Left ventricle myocardium inferior (tissue), 1 donor: ENCODE measurements around the gene ARHGEF4. TPM values are rescaled to one million over a fixed set of nuclear protein-coding genes. Genes with fewer than 3 reads are reported as not detected.

Source experiments
- DNase-seq: peaks from one replicate; pipeline ENCODE4 v3.0.0-alpha.2; 2020
- H3K27ac ChIP-seq: fragments of 200-600 bp; replicated peaks from 2 replicates; pipeline ENCODE4 v1.8.0; 2021
- H3K27me3 ChIP-seq: fragments of 200-600 bp; 2 replicates; pipeline ENCODE4 v1.8.0; 2021; ENCODE audit warnings: low read depth
- H3K36me3 ChIP-seq: fragments of 200-600 bp; 2 replicates; pipeline ENCODE4 v1.8.0; 2021
- H3K4me1 ChIP-seq: fragments of 200-600 bp; 2 replicates; pipeline ENCODE4 v1.8.0; 2021
- H3K4me3 ChIP-seq: fragments of 200-600 bp; 2 replicates; pipeline ENCODE4 v1.8.0; 2021; ENCODE audit warnings: mild to moderate bottlenecking, moderate library complexity
- H3K9me3 ChIP-seq: fragments of 200-600 bp; replicated peaks from 2 replicates; pipeline ENCODE4 v1.8.0; 2021
- intact Hi-C: fragments of 100-400 bp; cut with micrococcal nuclease; formaldehyde crosslinking; loops from one replicate; pipeline ENCODE4 v1.11.0; 2022
- total RNA-seq: library from RNA; stranded (reverse); fragmentation: NEBNext Ultra II Directional; extraction: Animal tissue kit (Norgen Biotek cat#: 25700); gene quantifications from one replicate; pipeline ENCODE4 v1.2.1, GENCODE V29; 2021
- TF ChIP-seq, protein P1 (sequence below): fragments of 200-600 bp; IDR thresholded peaks from 2 replicates; pipeline ENCODE4 v1.8.0; 2021; ENCODE audit warnings: antibody characterized with exemption, mild to moderate bottlenecking, borderline replicate concordance
- donor health status: DM: no; HTN: yes; CAD: no; lungs with severe emphysema.

ARHGEF4 gene
- total RNA-seq, 1 donor from 2014 or later, result 5.3 TPM

DNA sequence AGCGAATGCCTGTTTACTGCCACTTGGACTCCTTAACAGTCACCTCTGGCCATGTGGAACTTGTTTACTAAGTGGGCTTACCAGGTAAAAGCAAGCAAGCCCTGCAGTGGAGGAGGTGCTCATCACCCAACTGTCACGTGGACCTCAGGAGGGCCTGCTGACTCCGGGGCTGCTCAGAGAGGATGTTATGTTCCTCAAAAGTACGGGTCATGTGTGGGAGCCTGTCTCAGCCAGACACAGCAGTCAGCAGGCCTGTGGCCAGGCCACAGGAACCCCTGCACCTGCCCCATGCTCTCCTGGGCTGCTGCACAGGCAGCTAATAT is 45.1 kb upstream of the ARHGEF4 start:
- no peak overlapping the region for H3K4me3 ChIP-seq
- H3K4me1 ChIP-seq, result no peaks in the 10 kb centered on the region
- DNase-seq, result no peak
- TF ChIP-seq, protein P1, sequence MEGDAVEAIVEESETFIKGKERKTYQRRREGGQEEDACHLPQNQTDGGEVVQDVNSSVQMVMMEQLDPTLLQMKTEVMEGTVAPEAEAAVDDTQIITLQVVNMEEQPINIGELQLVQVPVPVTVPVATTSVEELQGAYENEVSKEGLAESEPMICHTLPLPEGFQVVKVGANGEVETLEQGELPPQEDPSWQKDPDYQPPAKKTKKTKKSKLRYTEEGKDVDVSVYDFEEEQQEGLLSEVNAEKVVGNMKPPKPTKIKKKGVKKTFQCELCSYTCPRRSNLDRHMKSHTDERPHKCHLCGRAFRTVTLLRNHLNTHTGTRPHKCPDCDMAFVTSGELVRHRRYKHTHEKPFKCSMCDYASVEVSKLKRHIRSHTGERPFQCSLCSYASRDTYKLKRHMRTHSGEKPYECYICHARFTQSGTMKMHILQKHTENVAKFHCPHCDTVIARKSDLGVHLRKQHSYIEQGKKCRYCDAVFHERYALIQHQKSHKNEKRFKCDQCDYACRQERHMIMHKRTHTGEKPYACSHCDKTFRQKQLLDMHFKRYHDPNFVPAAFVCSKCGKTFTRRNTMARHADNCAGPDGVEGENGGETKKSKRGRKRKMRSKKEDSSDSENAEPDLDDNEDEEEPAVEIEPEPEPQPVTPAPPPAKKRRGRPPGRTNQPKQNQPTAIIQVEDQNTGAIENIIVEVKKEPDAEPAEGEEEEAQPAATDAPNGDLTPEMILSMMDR, result no peak
- intact Hi-C loops, result no loop called here
- H3K36me3 ChIP-seq, result no peaks in the 10 kb centered on the region
- H3K9me3 ChIP-seq, result no peaks in the 10 kb centered on the region
- no peak overlapping the region for H3K27ac ChIP-seq
- peaks cover 35% of the 10 kb centered on the region for H3K27me3 ChIP-seq

DNA sequence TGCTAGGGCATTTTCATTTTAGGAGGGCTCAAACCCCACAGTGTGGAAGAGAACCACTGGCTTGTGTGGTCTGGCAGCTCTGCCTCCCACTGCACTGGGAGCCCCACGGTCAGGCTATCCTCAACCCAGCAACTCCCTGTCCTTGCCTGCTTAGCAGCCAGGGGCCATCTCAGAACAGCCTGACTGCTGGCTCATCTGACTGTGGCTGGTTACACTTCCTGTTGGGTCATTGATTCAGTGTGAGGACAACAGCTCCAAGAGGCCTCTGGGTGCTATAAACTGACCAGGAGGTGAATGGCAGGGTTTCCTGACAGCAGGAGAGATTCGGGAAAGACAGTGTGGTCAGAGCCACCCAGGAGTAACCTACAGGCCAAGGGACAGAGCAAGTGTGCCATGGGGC is 41.3 kb upstream of the ARHGEF4 start:
- TF ChIP-seq, protein P1, result no peak
- no peak overlapping the region for H3K4me3 ChIP-seq
- H3K9me3 ChIP-seq, result no peaks in the 10 kb centered on the region
- no peak for DNase-seq
- intact Hi-C loops, result loop anchor here (5.0 kb wide), 1 partner anchor 77 kb away; no protein-coding TSS in a partner anchor
- peaks cover 18% of the 10 kb centered on the region for H3K4me1 ChIP-seq
- H3K27ac ChIP-seq, result no peak overlapping the region
- H3K36me3 ChIP-seq, result no peaks in the 10 kb centered on the region
- H3K27me3 ChIP-seq, result peaks cover 38% of the 10 kb centered on the region

DNA sequence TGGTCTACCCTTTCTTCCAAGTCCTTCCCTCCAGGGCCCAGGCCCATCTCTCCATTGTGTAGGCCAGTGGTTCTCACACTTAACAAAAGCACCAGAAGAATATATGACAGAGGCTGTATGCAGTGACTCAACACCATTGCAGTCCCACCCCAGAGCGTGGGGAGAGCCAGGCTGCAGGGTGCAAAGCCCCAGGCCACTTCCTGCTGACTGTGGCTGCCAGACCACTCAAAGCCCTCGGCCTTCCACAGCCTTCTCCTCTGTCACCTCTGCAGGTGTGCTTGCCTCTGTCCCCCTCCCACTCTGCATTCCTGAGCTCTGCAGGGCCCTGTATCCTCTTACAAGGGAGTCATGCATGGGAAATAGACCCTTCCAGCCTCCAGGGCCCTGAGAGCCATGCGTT is 40.4 kb upstream of the ARHGEF4 start:
- Histone ChIP-seq H3K27ac (no peak overlapping the region), H3K27me3 (peaks cover 38% of the 10 kb centered on the region), H3K9me3 (no peaks in the 10 kb centered on the region), H3K4me1 (peaks cover 18% of the 10 kb centered on the region), H3K36me3 (no peaks in the 10 kb centered on the region), H3K4me3 (no peak overlapping the region)
- DNase-seq, result no peak
- intact Hi-C loops, result loop anchor here (5.0 kb wide), 1 partner anchor 76 kb away; no protein-coding TSS in a partner anchor
- TF ChIP-seq, protein P1, result no peak

DNA sequence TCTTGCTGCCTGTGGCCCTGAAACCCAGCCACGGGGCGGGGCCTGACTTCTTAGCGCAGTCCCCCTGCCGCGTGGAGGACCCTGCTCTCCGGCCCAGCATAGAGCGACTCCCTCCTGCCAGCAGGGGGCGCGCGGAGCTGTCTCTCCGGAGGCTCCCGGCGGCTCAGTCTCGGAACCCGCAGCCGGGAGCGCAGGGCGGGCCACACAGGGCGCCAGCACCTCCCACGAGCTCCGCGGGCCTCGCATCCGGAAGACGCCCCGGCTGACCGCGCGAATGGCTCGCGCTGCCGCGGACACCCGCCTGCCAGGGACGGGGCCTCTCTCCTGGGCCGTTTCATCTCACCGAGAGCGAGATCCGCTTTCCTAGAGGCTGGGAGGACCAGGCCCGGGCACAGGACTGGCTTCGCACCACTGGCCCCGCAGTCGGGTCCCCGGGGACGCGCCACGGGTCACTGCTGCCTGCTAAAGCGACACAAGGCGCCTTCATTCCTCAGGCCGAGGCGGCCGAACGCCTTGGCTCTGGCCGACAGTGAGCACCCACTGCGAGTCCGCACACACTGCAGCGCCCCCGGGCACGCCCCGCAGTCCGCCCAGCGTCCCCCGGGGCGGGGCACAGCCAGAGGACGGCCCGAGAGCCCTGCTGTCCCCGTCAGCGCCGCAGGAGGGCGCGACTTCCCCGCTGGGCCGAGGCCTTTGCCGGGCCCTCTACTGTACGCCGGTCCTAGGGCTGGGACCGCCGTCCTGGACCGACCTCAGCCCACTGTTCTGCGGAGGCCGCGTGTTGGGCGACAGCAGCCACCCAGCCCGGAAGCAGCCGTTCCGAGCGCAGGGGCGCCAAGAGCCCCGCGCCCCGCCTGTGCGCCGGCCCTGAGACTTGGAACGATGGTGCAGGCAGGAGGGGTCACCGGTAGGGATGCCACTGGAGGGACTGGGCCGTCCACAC is 39.0 kb upstream of the ARHGEF4 start:
- H3K4me3 ChIP-seq, result peak overlapping the region; percentile 78
- H3K4me1 ChIP-seq, result peaks cover 18% of the 10 kb centered on the region
- peak; percentile 93 for DNase-seq
- peaks cover 31% of the 10 kb centered on the region for H3K27me3 ChIP-seq
- TF ChIP-seq, protein P1, result peak; percentile 79
- H3K9me3 ChIP-seq, result no peaks in the 10 kb centered on the region
- H3K27ac ChIP-seq, result peak overlapping the region; percentile 92
- no peaks in the 10 kb centered on the region for H3K36me3 ChIP-seq
- intact Hi-C loops, result loop anchor here (5.0 kb wide), 1 partner anchor 75 kb away; no protein-coding TSS in a partner anchor

DNA sequence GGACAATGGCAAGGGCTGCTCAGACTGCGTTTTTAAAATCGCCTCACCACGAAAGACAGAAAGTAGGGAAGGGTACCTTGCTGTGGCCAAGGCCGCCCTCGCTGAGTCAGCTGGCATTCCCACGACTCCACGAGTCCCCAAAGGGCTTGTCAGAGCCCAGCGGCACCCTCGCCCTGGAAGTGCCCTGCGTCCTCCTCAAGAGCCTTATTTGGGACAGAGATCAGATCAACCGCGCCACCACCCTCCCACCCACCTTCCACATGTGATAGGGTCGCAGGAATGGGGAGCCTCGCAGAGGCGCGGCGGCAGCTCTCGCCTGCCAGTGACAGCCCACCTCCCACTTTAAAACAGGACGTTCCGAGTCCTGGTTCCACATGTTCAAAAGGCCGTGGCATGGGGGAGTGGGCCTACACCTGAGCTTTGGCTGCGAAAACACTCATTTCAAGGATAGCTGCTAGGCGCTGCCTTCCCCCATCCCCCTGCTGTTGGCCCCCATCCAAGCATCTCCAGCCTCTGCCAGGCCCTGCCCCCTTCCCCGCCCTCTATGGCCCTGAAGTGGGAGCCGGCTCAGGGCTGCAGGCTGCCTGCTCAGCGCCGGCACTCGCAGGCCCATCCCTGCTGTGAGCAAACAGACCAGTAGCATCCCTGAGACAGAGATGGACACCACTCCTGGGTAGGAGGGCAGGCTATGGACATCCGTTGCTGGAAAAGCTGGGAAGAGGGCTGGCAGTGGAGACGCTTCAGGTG is 38.1 kb upstream of the ARHGEF4 start:
- Histone ChIP-seq H3K36me3 (no peaks in the 10 kb centered on the region), H3K9me3 (no peaks in the 10 kb centered on the region), H3K27me3 (peaks cover 22% of the 10 kb centered on the region), H3K27ac (peak overlapping the region; percentile 92), H3K4me3 (peak overlapping the region; percentile 78), H3K4me1 (peaks cover 18% of the 10 kb centered on the region)
- TF ChIP-seq, protein P1, result no peak
- intact Hi-C loops, result loop anchor here (5.0 kb wide), 1 partner anchor 74 kb away; no protein-coding TSS in a partner anchor
- DNase-seq, result peak; percentile 36
